ENCODE results near the gene OLIG3.

Gene OLIG3

DNA sequence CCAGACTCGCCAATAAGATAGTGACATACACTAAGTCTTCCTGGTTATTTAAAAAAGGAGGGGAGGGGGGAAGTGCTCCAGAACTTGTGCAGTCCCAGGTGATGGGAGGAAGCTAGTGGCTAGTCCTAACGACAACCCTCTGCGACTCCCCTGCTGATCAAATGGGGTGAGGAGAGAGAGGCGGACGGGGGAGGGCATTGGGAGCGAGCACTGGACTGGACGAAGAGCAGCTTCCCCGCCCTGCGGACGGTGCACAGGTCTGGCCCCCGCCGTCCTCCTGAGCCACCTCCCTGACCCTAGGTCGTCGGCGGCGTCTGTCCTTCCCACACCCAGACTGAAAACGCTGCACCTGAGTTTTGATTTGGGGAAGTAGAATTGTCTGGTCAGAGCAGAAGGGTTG is 2.2 kb upstream of the OLIG3 start:
- no peak for DNase-seq (ENCODE audit: low read depth in 3 of 3)

GRCh38 chr6:137495703-137496336 is 1.6 kb upstream of the OLIG3 start:
- no peak for DNase-seq (ENCODE audit: low read depth in 3 of 3)

- DNase-seq (ENCODE audit: low read depth in 3 of 3): no peak
Observed at GRCh38 chr6:137494988-137495702, 951 bp upstream of the OLIG3 start.

- no peak for DNase-seq (ENCODE audit: low read depth in 3 of 3)
Observed at GRCh38 chr6:137493218-137494038, 766 bp downstream of the OLIG3 start.

- DNase-seq (ENCODE audit: low read depth in 3 of 3): no peak
Observed at GRCh38 chr6:137492289-137493217, 1.6 kb downstream of the OLIG3 start.

DNA sequence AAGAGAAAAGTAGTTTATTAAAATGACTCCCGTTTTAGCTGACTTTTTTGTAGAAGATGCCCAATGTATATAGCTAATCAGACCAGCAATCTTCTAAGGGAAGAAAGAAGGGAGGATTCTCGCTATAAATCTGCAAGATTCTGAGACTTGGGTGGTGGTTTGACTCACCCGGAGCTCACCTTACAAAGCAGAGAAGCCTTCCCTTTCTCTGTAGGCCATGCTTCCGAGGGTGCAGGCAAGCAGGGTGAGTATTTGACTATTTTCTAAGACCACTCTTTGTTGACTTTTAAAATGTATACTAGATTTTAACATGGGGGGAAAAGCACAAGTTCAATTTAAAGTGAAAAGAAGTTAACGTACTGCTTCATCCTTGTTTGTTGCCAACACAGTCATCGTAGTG is 2.7 kb downstream of the OLIG3 start:
- DNase-seq (ENCODE audit: low read depth in 3 of 3): no peak

GRCh38 chr6:137490961-137491360 is 3.2 kb downstream of the OLIG3 start:
- DNase-seq (ENCODE audit: low read depth in 3 of 3): no peak

GRCh38 chr6:137490006-137490905 is 3.9 kb downstream of the OLIG3 start:
- DNase-seq (ENCODE audit: low read depth in 3 of 3): no peak

- no peak for DNase-seq (ENCODE audit: low read depth in 3 of 3)
Observed at GRCh38 chr6:137489046-137490005, 4.9 kb downstream of the OLIG3 start.

GRCh38 chr6:137488150-137489045 is 5.8 kb downstream of the OLIG3 start:
- no peak for DNase-seq (ENCODE audit: low read depth in 3 of 3)

DNA sequence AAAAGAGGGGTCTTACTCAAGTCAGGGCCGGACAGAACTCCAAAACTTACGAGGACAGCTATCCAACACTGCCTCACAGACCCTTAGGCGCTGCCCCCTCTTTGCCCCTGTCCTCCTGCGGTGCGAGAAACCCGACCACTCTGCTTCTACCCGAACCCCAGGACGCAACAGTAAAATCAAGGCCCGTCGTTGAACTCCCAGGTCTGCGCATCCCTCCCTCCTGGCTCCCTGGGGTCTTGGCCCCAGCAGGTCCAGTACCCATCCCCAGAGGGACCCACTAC is 6.4 kb downstream of the OLIG3 start:
- no peak for DNase-seq (ENCODE audit: low read depth in 3 of 3)

DNA sequence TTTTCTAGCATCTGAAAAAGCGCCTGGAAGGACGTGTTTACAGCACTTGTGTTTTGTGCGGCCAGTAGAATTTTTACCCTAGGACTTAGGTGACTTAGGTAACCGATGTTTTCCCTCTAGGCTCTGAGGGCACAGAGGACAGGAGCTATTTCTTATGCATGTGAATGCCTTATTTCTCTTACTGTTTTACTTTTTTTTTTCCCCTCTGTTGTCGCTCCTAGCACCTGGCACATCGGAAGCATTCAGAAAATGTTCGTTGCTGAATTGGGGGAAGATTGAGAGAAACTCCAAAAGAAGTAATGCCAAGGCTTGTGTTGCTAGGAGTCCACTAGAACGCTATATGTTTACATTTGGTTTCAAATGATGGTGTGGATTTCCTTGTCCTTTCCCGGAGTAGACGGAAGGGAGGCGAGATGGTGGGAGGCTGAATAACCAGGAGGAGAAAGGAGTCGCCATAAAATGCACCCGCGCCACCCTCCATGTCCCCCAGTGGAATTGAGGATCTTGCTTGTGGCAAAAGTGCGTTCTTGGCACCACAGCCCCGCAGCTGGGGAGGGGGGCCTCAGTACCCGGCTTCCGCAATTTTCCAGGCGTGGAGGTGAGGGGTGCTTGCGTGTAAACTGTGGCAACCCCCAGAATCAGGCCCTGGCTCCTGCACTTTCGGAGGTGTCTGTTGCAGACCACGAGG is 6.9 kb downstream of the OLIG3 start:
- no peak for DNase-seq (ENCODE audit: low read depth in 3 of 3)

GRCh38 chr6:137486416-137486815 is 7.8 kb downstream of the OLIG3 start:
- no peak for DNase-seq (ENCODE audit: low read depth in 3 of 3)

GRCh38 chr6:137480431-137480830 is 13.8 kb downstream of the OLIG3 start:
- no peak for DNase-seq (ENCODE audit: low read depth in 3 of 3)

- no peak for DNase-seq (ENCODE audit: low read depth in 3 of 3)
Observed at GRCh38 chr6:137475103-137475502, 19.1 kb downstream of the OLIG3 start.

GRCh38 chr6:137473598-137473997 is 20.6 kb downstream of the OLIG3 start:
- no peak for DNase-seq (ENCODE audit: low read depth in 3 of 3)

DNA sequence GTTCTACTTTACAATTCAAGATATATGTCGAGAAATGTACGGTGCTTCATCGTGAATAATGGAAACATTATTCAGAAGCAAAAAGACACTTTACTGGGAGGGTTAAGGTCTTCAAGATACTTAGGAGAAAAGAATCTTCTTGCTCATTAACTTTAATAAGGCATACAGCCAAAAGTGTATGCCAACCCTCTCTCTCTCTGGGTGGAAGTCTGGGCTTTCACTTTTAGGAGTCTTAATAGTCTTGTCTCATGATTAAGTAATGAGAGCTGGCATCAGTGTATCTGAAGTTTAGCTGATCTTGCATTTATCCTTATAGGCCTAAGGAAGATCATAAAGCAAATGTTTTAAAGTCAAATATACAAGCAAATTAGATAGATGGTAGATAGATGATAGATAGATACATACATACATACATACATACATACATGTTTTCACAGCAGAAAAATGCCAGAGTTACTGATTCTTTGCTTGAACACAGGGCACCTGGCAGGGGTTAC is 21.5 kb downstream of the OLIG3 start:
- DNase-seq (ENCODE audit: low read depth in 3 of 3): no peak

DNA sequence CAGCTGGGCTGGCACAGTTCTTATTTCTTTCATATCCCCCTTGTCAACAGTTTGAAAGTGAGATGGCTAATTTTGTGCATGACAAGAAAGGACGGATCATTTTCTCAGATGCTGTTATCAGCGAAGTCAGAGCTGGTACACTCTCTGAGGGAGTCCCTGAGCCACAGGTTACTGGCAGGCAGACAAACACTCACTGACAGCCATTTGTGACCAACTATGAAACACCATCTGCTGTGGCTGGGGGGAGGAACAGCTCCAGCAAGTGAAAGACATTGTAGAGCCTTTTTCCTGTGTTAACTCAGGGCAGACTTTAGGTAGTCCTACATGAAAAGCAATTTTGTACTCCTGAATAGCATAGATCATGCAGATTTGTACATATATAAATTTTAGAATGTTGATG is 22.2 kb downstream of the OLIG3 start:
- DNase-seq (ENCODE audit: low read depth in 3 of 3): no peak

Data from stimulated activated CD4-positive, alpha-beta T cell treated with anti-CD3 and anti-CD28 coated beads, TNF-alpha, amount 100 ng/mL, for 24 hours (primary cell).